BLaER1 treated with 17β-estradiol and CSF1 and Interleukin-3, amounts not matched to agents 10 nM and 100 nM (cell line): Measurements from ENCODE around the gene UROD.
"Not testable (repeated sequence)": the region's sequence is repeated elsewhere in the genome, so short reads cannot be mapped to it uniquely, and the experiment has no call there.

Experiments used
- H3K27ac ChIP-seq, 11 experiments: shearing (Covaris generic); formaldehyde crosslinking; 2 replicates each; pipeline ENCODE4 v1.8.1; 2022
- H3K27me3 ChIP-seq, 11 experiments: shearing (Covaris generic); formaldehyde crosslinking; 2 replicates each; pipeline ENCODE4 v1.8.1; 2022
- H3K36me3 ChIP-seq, 11 experiments: shearing (Covaris generic); formaldehyde crosslinking; 2 replicates each; pipeline ENCODE4 v1.8.1; 2022
- H3K4me1 ChIP-seq, 10 experiments: shearing (Covaris generic); formaldehyde crosslinking; 2 replicates each; pipeline ENCODE4 v1.8.1; 2022
- H3K4me2 ChIP-seq, 11 experiments: shearing (Covaris generic); formaldehyde crosslinking; 2 replicates each; pipeline ENCODE4 v1.8.1; 2022
- H3K4me3 ChIP-seq, 10 experiments: shearing (Covaris generic); formaldehyde crosslinking; 2 replicates each; pipeline ENCODE4 v1.8.1; 2022
- H3K9ac ChIP-seq, 11 experiments: shearing (Covaris generic); formaldehyde crosslinking; 2 replicates each; pipeline ENCODE4 v1.8.1; 2022
- H3K9me3 ChIP-seq, 11 experiments: shearing (Covaris generic); formaldehyde crosslinking; replicated peaks in 1 of 11; 2 replicates each; pipeline ENCODE4 v1.8.1; 2022
- H4K20me1 ChIP-seq, 11 experiments: shearing (Covaris generic); formaldehyde crosslinking; 2 replicates each; pipeline ENCODE4 v1.8.1; 2022
- Cebpa-rat ChIP-seq, 11 experiments: shearing (Covaris generic); IDR thresholded peaks; 2 replicates each; pipeline ENCODE4 v1.8.1; 2022

The UROD gene

GRCh38 chr1:44988531-44989156 is 23.4 kb upstream of the UROD start:
- no peak overlapping the region for H3K9ac ChIP-seq
- H3K27me3 ChIP-seq: no peaks in the 10 kb centered on the region
- no peak for TF ChIP-seq Cebpa-rat (IDR thresholded peaks at IDR 0.05)
- H3K27ac ChIP-seq: no peak overlapping the region
- H3K36me3 ChIP-seq: peaks cover 0 to 6% (median 0%) of the 10 kb centered on the region in 11 experiments; a peak in 1 of 22 replicates
- H3K4me3 ChIP-seq: no peak overlapping the region
- peaks cover 12 to 18% (median 15%) of the 10 kb centered on the region in 10 experiments for H3K4me1 ChIP-seq
- H4K20me1 ChIP-seq: peaks cover 0 to 6% (median 0%) of the 10 kb centered on the region in 11 experiments; a peak in 2 of 22 replicates
- H3K9me3 ChIP-seq: no peaks in the 10 kb centered on the region; a peak in 1 of 22 replicates
- no peak overlapping the region for H3K4me2 ChIP-seq

DNA sequence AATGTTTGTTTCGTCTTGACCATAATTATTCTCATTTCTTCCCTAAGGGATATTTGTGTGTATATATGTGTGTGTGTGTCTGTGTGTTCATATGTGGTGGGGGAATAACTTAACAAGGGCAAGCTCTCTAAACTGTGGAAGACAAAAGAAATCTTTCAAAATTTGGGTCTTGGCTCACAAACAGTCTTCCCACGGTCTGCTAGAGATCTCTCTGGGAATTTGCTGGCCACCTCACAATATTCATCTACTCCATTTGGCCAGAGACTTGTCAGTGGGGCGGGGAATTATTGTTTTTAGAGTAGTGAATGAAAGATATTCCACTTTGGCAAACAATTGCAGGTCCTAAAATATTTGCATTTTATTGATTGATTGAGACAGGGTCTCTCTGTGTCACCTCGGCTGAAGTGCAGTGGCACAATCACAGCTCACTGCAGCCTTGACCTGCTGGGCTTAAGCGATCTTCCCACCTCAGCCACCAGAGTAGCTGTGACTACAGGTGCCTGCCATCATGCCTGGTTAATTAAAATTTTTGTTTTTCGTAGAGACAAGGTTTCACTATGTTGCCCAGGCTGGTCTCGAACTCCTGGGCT is 17.6 kb upstream of the UROD start:
- H3K9me3 ChIP-seq: peaks cover 0 to 4% (median 0%) of the 10 kb centered on the region in 11 experiments; a peak in 1 of 22 replicates

DNA sequence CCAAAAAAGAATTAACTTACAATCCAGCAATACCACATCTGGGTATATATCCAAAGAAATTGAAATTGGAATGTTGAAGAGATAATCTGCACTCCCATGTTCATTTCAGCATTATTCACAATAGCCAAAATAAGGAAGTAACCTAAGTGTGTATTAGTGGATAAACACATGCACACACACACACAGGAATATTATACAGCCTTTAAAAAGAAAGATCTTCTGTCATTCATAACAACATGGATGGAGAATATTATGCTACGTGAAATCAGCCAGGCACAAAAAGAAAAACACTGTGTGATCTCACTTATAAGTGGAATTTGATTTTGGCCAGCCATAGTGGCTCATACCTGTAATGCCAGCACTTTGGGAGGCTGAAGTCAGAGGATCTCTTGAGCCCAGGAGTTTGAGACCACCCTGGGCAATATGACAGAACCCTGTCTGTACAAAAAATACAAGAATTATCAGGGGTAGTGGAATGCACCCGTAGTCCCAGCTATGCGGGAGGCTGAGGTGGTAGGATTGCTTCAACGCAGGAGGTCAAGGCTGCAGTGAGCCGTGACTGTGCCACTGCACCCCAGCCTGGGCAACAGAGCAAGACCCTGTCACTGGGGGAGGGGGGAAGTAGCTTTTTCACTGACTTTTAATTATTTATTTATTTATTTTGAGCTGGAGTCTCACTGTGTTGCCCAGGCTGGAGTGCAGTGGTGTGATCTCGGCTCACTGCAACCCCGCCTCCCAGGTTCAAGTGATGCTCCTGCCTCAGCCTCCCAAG is 16.4 kb upstream of the UROD start:
- no peaks in the 10 kb centered on the region for H3K36me3 ChIP-seq
- no peak overlapping the region for H3K4me3 ChIP-seq
- no peaks in the 10 kb centered on the region for H4K20me1 ChIP-seq
- no peaks in the 10 kb centered on the region for H3K27me3 ChIP-seq
- peaks cover 0 to 4% (median 0%) of the 10 kb centered on the region in 10 experiments; a peak in 4 of 20 replicates for H3K4me1 ChIP-seq
- H3K9ac ChIP-seq: no peak overlapping the region
- no peak overlapping the region for H3K27ac ChIP-seq
- peaks cover 0 to 4% (median 0%) of the 10 kb centered on the region in 11 experiments; a peak in 1 of 22 replicates for H3K9me3 ChIP-seq
- no peak for TF ChIP-seq Cebpa-rat (IDR thresholded peaks at IDR 0.05)
- no peak overlapping the region for H3K4me2 ChIP-seq

More for the DNA sequence above, 17.6 kb upstream of the UROD start:
- Histone ChIP-seq H3K9ac (no peak overlapping the region), H3K27me3 (no peaks in the 10 kb centered on the region), H3K36me3 (no peaks in the 10 kb centered on the region), H4K20me1 (no peaks in the 10 kb centered on the region), H3K4me3 (no peak overlapping the region), H3K27ac (no peak overlapping the region), H3K4me1 (no peaks in the 10 kb centered on the region), H3K4me2 (no peak overlapping the region)
- no peak for TF ChIP-seq Cebpa-rat (IDR thresholded peaks at IDR 0.05)

GRCh38 chr1:44999232-44999631 is 12.8 kb upstream of the UROD start:
- Histone ChIP-seq H3K27me3 (no peaks in the 10 kb centered on the region), H3K36me3 (peaks cover 24 to 33% (median 28%) of the 10 kb centered on the region in 11 experiments), H3K9me3 (peaks cover 0 to 4% (median 0%) of the 10 kb centered on the region in 11 experiments; a peak in 1 of 22 replicates), H3K4me3 (no peak overlapping the region), H3K27ac (no peak overlapping the region), H4K20me1 (peaks cover 0 to 4% (median 0%) of the 10 kb centered on the region in 11 experiments; a peak in 1 of 22 replicates), H3K9ac (0 out of 22 replicates have a peak overlapping the region, but pooled peaks of 1 of the 11 experiments have one; percentile 2), H3K4me2 (no peak overlapping the region), H3K4me1 (peaks cover 0 to 14% (median 0%) of the 10 kb centered on the region in 10 experiments; a peak in 6 of 20 replicates)
- no peak for TF ChIP-seq Cebpa-rat (IDR thresholded peaks at IDR 0.05)

GRCh38 chr1:45001011-45001481 is 11.0 kb upstream of the UROD start:
- no peak overlapping the region for H3K27ac ChIP-seq

GRCh38 chr1:45001576-45001975 is 10.5 kb upstream of the UROD start:
- H3K9me3 ChIP-seq, H4K20me1 ChIP-seq, H3K27ac ChIP-seq, H3K4me3 ChIP-seq, H3K9ac ChIP-seq, H3K4me2 ChIP-seq, H3K27me3 ChIP-seq: not testable (repeated sequence)
- Histone ChIP-seq H3K36me3 (peaks cover 47 to 57% (median 52%) of the 10 kb centered on the region in 11 experiments), H3K4me1 (peaks cover 0 to 14% (median 0%) of the 10 kb centered on the region in 10 experiments; a peak in 6 of 20 replicates)

More at GRCh38 chr1:45001011-45001481, 11.0 kb upstream of the UROD start:
- no peak for TF ChIP-seq Cebpa-rat (IDR thresholded peaks at IDR 0.05)
- Histone ChIP-seq H3K4me1 (peaks cover 0 to 14% (median 0%) of the 10 kb centered on the region in 10 experiments; a peak in 6 of 20 replicates), H3K4me2 (peak overlapping the region in 2 of 11 experiments; percentile 10 to 25; a peak in 2 of 22 replicates), H3K9me3 (no peaks in the 10 kb centered on the region), H3K4me3 (no peak overlapping the region), H3K36me3 (peaks cover 42 to 51% (median 46%) of the 10 kb centered on the region in 11 experiments), H3K27me3 (no peaks in the 10 kb centered on the region), H3K9ac (peak overlapping the region in 1 of 11 experiments; percentile 10; a peak in 1 of 22 replicates), H4K20me1 (peaks cover 0 to 4% (median 0%) of the 10 kb centered on the region in 11 experiments; a peak in 1 of 22 replicates)

DNA sequence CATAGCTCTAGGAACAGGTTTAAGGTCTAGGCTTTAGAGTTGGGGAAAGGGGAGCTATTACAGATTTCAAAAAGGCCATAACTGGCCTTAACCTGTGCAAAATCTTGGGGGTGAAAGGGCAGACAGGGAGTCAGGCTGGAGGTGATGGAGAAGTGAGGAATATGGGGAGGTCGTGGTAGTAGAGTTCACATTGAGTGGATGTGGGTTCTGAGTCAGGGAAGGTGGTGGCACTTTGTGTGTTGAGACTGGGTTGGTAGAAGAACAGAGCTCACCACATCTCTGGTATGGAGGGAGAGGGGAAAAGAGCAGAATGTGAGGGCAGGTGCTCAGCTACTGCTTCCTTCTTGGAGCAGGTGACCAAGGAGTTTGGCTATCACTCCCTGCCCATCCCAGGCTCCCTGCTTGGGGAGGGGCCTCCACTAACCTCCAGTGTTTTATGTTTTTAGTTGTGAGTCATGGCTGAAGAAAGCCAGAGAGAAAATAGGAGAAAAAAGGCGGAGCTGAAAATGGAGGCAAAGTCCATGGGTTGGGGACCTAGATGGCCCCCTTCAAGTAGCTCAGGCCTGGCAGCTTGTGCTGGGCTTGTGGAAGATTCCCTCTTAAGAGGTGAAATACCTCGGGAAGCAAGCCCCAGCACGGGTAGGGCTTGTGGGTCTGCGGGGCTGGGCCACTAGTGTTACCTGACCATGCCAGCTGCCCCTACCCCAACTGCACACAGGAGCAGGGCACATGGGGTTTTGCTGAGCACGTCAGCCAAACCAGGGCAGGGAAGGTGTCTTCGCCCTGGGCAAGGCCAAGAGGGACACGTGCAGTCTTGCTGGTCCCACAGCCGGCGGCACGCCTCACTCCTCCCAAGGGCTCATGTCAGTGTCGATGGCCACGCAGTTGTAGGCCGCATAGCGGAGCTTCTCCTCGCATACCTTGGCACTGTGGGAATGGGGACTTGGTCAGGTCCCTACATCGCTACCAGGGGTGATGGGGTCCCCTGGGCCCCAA is 9.1 kb upstream of the UROD start:
- H3K27ac ChIP-seq: no peak overlapping the region

DNA sequence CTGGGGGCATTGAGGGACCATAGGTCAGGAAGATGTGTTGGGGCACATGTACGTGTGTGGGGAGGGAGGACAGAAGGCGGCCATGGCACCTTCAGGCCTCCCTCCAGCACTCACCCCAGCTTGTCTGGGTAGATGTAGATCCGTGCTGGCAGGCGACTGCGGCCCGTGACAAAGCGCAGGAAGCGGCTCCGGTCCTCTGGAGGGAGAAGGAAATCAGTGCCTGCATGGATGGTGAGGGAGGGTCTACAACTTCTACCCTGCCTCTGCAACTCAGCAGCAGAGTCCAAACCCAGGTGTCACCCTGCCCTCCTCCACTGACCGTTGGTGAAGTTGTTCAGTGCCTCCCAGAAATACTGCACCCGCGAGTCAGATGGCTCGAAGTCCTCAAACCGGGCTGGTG is 8.3 kb upstream of the UROD start:
- Histone ChIP-seq H4K20me1 (peaks cover 0 to 7% (median 0%) of the 10 kb centered on the region in 11 experiments; a peak in 1 of 22 replicates), H3K4me1 (peaks cover 0 to 15% (median 0%) of the 10 kb centered on the region in 10 experiments; a peak in 6 of 20 replicates), H3K36me3 (peaks cover 68 to 78% (median 73%) of the 10 kb centered on the region in 11 experiments), H3K4me2 (no peak overlapping the region), H3K4me3 (no peak overlapping the region), H3K9me3 (no peaks in the 10 kb centered on the region), H3K9ac (no peak overlapping the region), H3K27me3 (no peaks in the 10 kb centered on the region), H3K27ac (no peak overlapping the region)
- TF ChIP-seq Cebpa-rat (IDR thresholded peaks at IDR 0.05): no peak

More for the DNA sequence above, 9.1 kb upstream of the UROD start:
- Histone ChIP-seq H3K9me3 (no peaks in the 10 kb centered on the region), H3K36me3 (peaks cover 60 to 70% (median 65%) of the 10 kb centered on the region in 11 experiments), H3K4me1 (peaks cover 0 to 14% (median 0%) of the 10 kb centered on the region in 10 experiments; a peak in 6 of 20 replicates), H3K27me3 (no peaks in the 10 kb centered on the region), H4K20me1 (peaks cover 0 to 4% (median 0%) of the 10 kb centered on the region in 11 experiments; a peak in 1 of 22 replicates), H3K4me3 (no peak overlapping the region), H3K4me2 (no peak overlapping the region), H3K9ac (no peak overlapping the region)
- TF ChIP-seq Cebpa-rat (IDR thresholded peaks at IDR 0.05): no peak
